B cell (primary cell): ENCODE results near the gene GINM1. TPM values are rescaled to one million over a fixed set of nuclear protein-coding genes. Genes with fewer than 3 reads are reported as not detected.

Source experiments
- ATAC-seq: fragments of 200-7000 bp; cut with Tn5 transposase; one replicate; pipeline ENCODE4 v1.10.0; 2021; ENCODE audit warnings: low read depth, mild to moderate bottlenecking, moderate number of reproducible peaks, moderate library complexity
- CTCF ChIA-PET: fragments of 350-600 bp; sonication (Branson Sonifier 250); formaldehyde crosslinking; loops from one replicate; lab custom pipeline; 2021; ENCODE audit warnings: antibody characterized with exemption, inconsistent platforms; lab: Charles Lee
- POLR2A ChIA-PET: fragments of 350-600 bp; sonication (Branson Sonifier 250); formaldehyde crosslinking; loops from one replicate; lab custom pipeline; 2021; ENCODE audit warnings: antibody characterized with exemption; lab: Charles Lee
- DNase-seq: peaks from one replicate; pipeline ENCODE4 v3.0.0; 2013
- H2AFZ ChIP-seq: 2 replicates; pipeline ENCODE4 v1.6.1; 2012; ENCODE audit warnings: mild to moderate bottlenecking, low read depth, low read length; ENCODE audit not compliant: insufficient read depth, poor library complexity, severe bottlenecking
- H3K27ac ChIP-seq, 2 donors: 1 replicate in 1 of 2; 2 replicates in 1 of 2; pipeline ENCODE4 v1.5.1; 2012 to 2013; ENCODE audit warnings: low read length in 2 of 2, mild to moderate bottlenecking in 2 of 2, moderate library complexity in 1 of 2
- H3K27me3 ChIP-seq, 4 experiments: fragments of 200-600 bp in 1 of 4; sonication (generic) in 1 of 4; replicated peaks in 1 of 4; 1 replicate in 2 of 4; 2 replicates in 2 of 4; pipeline versions ENCODE4 v1.6.1 to v1.7.0; 2013 to 2016; ENCODE audit warnings: low read length in 3 of 4, mild to moderate bottlenecking in 2 of 4, mixed read lengths in 1 of 4, moderate library complexity in 1 of 4; ENCODE audit not compliant: insufficient read depth in 4 of 4, control insufficient read depth in 3 of 4; ENCODE audit errors: control extremely low read depth in 1 of 4
- H3K36me3 ChIP-seq, 2 experiments: replicated peaks in 1 of 2; 1 replicate in 1 of 2; 2 replicates in 1 of 2; pipeline versions ENCODE4 v1.6.1 to v1.7.1; 2013; ENCODE audit warnings: low read length in 1 of 2; ENCODE audit not compliant: insufficient read depth in 2 of 2, control insufficient read depth in 1 of 2; ENCODE audit errors: control extremely low read depth in 1 of 2, extremely low read depth in 1 of 2
- H3K4me1 ChIP-seq, 2 donors: fragments of 200-600 bp in 1 of 2; sonication (generic) in 1 of 2; 1 replicate in 1 of 2; 2 replicates in 1 of 2; pipeline versions ENCODE4 v1.5.1 to v1.6.1; 2013 to 2017; ENCODE audit warnings: low read length in 2 of 2; ENCODE audit not compliant: control insufficient read depth in 2 of 2, insufficient read depth in 2 of 2
- H3K4me2 ChIP-seq: replicated peaks from 2 replicates; pipeline ENCODE3; 2012; ENCODE audit warnings: mild to moderate bottlenecking, low read depth, low read length; ENCODE audit not compliant: poor library complexity, severe bottlenecking
- H3K4me3 ChIP-seq, 5 experiments: fragments of 200-600 bp in 1 of 5; sonication (generic) in 1 of 5; 1 replicate in 3 of 5; 2 replicates in 2 of 5; pipeline versions ENCODE4 v1.5.1 to v1.7.0; 2011 to 2016; ENCODE audit warnings: low read length in 4 of 5, mild to moderate bottlenecking in 4 of 5, low read depth in 2 of 5, control low read depth in 1 of 5, moderate library complexity in 1 of 5; ENCODE audit not compliant: insufficient read depth in 1 of 5; ENCODE audit errors: control extremely low read depth in 1 of 5, extremely low read depth in 1 of 5
- H3K79me2 ChIP-seq: fragments of 200-600 bp; sonication (generic); one replicate; pipeline ENCODE4 v1.6.0; 2016; ENCODE audit warnings: low read length; ENCODE audit not compliant: control insufficient read depth, insufficient read depth
- H3K9ac ChIP-seq: fragments of 200-600 bp; sonication (generic); 2 replicates; pipeline ENCODE4 v1.6.1; 2017; ENCODE audit warnings: mild to moderate bottlenecking, low read length, moderate library complexity
- H3K9me3 ChIP-seq, 3 donors: one replicate each; pipeline versions ENCODE4 v1.6.1 to v1.7.1; 2013; ENCODE audit warnings: low read length in 2 of 3; ENCODE audit not compliant: control insufficient read depth in 2 of 3, insufficient read depth in 1 of 3; ENCODE audit errors: control extremely low read depth in 1 of 3
- H4K20me1 ChIP-seq: 2 replicates; pipeline ENCODE4 v1.6.0; 2012; ENCODE audit warnings: mild to moderate bottlenecking, low read length; ENCODE audit not compliant: insufficient read depth, control insufficient read depth, poor library complexity, severe bottlenecking
- H3K27ac Mint-ChIP-seq: one replicate; pipeline ENCODE4 v1.8.0; 2021; ENCODE audit warnings: mixed read lengths
- H3K27me3 Mint-ChIP-seq: one replicate; pipeline ENCODE4 v1.8.0; 2021; ENCODE audit warnings: mixed read lengths
- H3K4me1 Mint-ChIP-seq: one replicate; pipeline ENCODE4 v1.8.0; 2021; ENCODE audit warnings: mixed read lengths
- H3K4me3 Mint-ChIP-seq: one replicate; pipeline ENCODE4 v1.8.0; 2021; ENCODE audit warnings: mixed read lengths
- H3K9me3 Mint-ChIP-seq: one replicate; pipeline ENCODE4 v1.8.0; 2022; ENCODE audit warnings: mixed read lengths; ENCODE audit not compliant: insufficient read depth
- CTCF ChIP-seq: fragments of 200-600 bp; IDR thresholded peaks from one replicate; pipeline ENCODE4 v1.8.0; 2022; ENCODE audit warnings: antibody characterized with exemption, mild to moderate bottlenecking
- EZH2 ChIP-seq: IDR thresholded peaks from 2 replicates; pipeline ENCODE4 v1.6.1; 2012; ENCODE audit warnings: borderline replicate concordance, low read depth, mild to moderate bottlenecking, moderate library complexity, low read length; ENCODE audit not compliant: insufficient read depth, poor library complexity, severe bottlenecking
- WGBS: methylation state at CpG from one replicate; pipeline ENCODE4 v1.1.5; 2013; ENCODE audit warnings: missing lambda C conversion rate; ENCODE audit not compliant: insufficient coverage; 5-methylcytosine and 5-hydroxymethylcytosine counted together
- intact Hi-C: fragments of 100-400 bp; cut with micrococcal nuclease; formaldehyde crosslinking; loops from one replicate; pipeline ENCODE4 v1.10.0; 2022
- polyA plus RNA-seq: library from polyadenylated mRNA; depleted of rRNA; stranded (reverse); fragments of >200 nt; gene quantifications from 2 replicates; pipeline ENCODE4 v1.2.3, GENCODE V29; 2012
- total RNA-seq, 2 donors: library from RNA; stranded (reverse); fragments of 120-200 nt in 1 of 2; gene quantifications; 1 replicate in 1 of 2; 2 replicates in 1 of 2; pipeline versions ENCODE4 v1.2.3 to v1.2.4, GENCODE V29; 2013 to 2022

GINM1 gene
- total and polyA plus RNA-seq, 2 donors (not counting 1 experiment from before 2014, with no cell fraction given), result 14.4 to 23.0 TPM

- H3K27ac ChIP-seq, result no peak overlapping the region
- H3K9me3 ChIP-seq, result no peaks in the 10 kb centered on the region
- CTCF ChIA-PET, result interaction anchor here (7.9 kb wide), 1 partner anchor 16 kb away, joined by 90 read pairs; the partner anchor contains the start of gene PPIL4
- Mint-ChIP-seq H3K9me3 (no peaks in the 10 kb centered on the region), H3K27me3 (peaks cover under 1% of the 10 kb centered on the region), H3K27ac (no peak overlapping the region), H3K4me1 (peaks cover 21% of the 10 kb centered on the region), H3K4me3 (no peak overlapping the region)
- TF ChIP-seq CTCF (no peak), EZH2 (no peak)
- H4K20me1 ChIP-seq, result peaks cover 9% of the 10 kb centered on the region
- H3K4me3 ChIP-seq, result no peak overlapping the region
- WGBS, result 100% methylated on average over 3 of the region's 5 CpGs
- DNase-seq (no peak), ATAC-seq (no peak)
- intact Hi-C loops, result loop anchor here (10.0 kb wide), 2 partner anchors 441 to 799 kb away; no protein-coding TSS in a partner anchor
- H3K36me3 ChIP-seq, result no peaks in the 10 kb centered on the region
- POLR2A ChIA-PET, result interaction anchor here (0.6 kb wide), 1 partner anchor 8 kb away, joined by 3 read pairs; no protein-coding TSS in a partner anchor
- H3K79me2 ChIP-seq, result peaks cover 21% of the 10 kb centered on the region
- H3K27me3 ChIP-seq, result no peaks in the 10 kb centered on the region
- no peak overlapping the region for H2AFZ ChIP-seq
- no peak overlapping the region for H3K4me2 ChIP-seq
- peaks cover 13 to 21% of the 10 kb centered on the region in 2 donors for H3K4me1 ChIP-seq
- no peak overlapping the region for H3K9ac ChIP-seq
Measured at GRCh38 chr6:149563203-149563927, 2.8 kb upstream of the GINM1 start.

- DNase-seq, result no peak
- H3K9me3 Mint-ChIP-seq, result no peaks in the 10 kb centered on the region
Measured at GRCh38 chr6:149563928-149564325, 2.2 kb upstream of the GINM1 start.

More at GRCh38 chr6:149563928-149564325, 2.2 kb upstream of the GINM1 start:
- Histone ChIP-seq H3K27ac (no peak overlapping the region), H3K27me3 (no peaks in the 10 kb centered on the region), H3K4me2 (no peak overlapping the region), H3K79me2 (peaks cover 27% of the 10 kb centered on the region), H3K36me3 (no peaks in the 10 kb centered on the region), H3K9ac (no peak overlapping the region), H4K20me1 (peaks cover 10% of the 10 kb centered on the region), H2AFZ (no peak overlapping the region), H3K9me3 (no peaks in the 10 kb centered on the region), H3K4me3 (no peak overlapping the region), H3K4me1 (peaks cover 13 to 23% of the 10 kb centered on the region in 2 donors)
- TF ChIP-seq CTCF (no peak), EZH2 (no peak)
- intact Hi-C loops, result loop anchor here (10.0 kb wide), 2 partner anchors 441 to 799 kb away; no protein-coding TSS in a partner anchor
- no peak overlapping the region for H3K4me3 Mint-ChIP-seq
- H3K4me1 Mint-ChIP-seq, result peaks cover 23% of the 10 kb centered on the region
- no peak overlapping the region for H3K27ac Mint-ChIP-seq
- ChIA-PET POLR2A (no interaction called here), CTCF (interaction anchor here (7.9 kb wide), 1 partner anchor 16 kb away, joined by 90 read pairs; the partner anchor contains the start of gene PPIL4)
- no peak for ATAC-seq
- no peaks in the 10 kb centered on the region for H3K27me3 Mint-ChIP-seq
- 80% methylated on average over 3 of the region's 3 CpGs for WGBS
